Skeletal muscle satellite cell (primary cell): Measurements from ENCODE around the gene DNM3. TPM values are rescaled to one million over a fixed set of nuclear protein-coding genes. Genes with fewer than 3 reads are reported as not detected.
"Not testable (repeated sequence)": the region's sequence is repeated elsewhere in the genome, so short reads cannot be mapped to it uniquely, and the experiment has no call there.

Source experiments
- H3K27me3 ChIP-seq: 2 replicates; pipeline ENCODE4 v1.7.0; 2013; ENCODE audit warnings: low read length; ENCODE audit not compliant: control insufficient read depth, insufficient read depth
- H3K36me3 ChIP-seq: 2 replicates; pipeline ENCODE4 v1.7.0; 2013; ENCODE audit warnings: mild to moderate bottlenecking, control low read depth, low read length; ENCODE audit not compliant: insufficient read depth
- H3K4me1 ChIP-seq: 2 replicates; pipeline ENCODE4 v1.7.0; 2013; ENCODE audit warnings: low read length; ENCODE audit not compliant: control insufficient read depth, insufficient read depth
- H3K4me2 ChIP-seq: 2 replicates; pipeline ENCODE4 v1.7.0; 2013; ENCODE audit warnings: mild to moderate bottlenecking, low read length
- H3K4me3 ChIP-seq: 2 replicates; pipeline ENCODE4 v1.7.0; 2013; ENCODE audit warnings: low read length
- H3K9ac ChIP-seq: 2 replicates; pipeline ENCODE4 v1.7.0; 2013; ENCODE audit warnings: mild to moderate bottlenecking, low read depth, low read length, moderate library complexity
- H3K9me3 ChIP-seq: replicated peaks from 2 replicates; pipeline ENCODE4 v1.7.0; 2013; ENCODE audit warnings: mild to moderate bottlenecking, control low read depth, low read length
- total RNA-seq: library from RNA; depleted of rRNA; stranded (reverse); fragments of >200 nt; gene quantifications from 2 replicates; pipeline ENCODE4 v1.2.3, GENCODE V29; 2012; rRNA removed

Gene DNM3
- total RNA-seq: 0.87 and 1.8 TPM in 2 replicates

DNA sequence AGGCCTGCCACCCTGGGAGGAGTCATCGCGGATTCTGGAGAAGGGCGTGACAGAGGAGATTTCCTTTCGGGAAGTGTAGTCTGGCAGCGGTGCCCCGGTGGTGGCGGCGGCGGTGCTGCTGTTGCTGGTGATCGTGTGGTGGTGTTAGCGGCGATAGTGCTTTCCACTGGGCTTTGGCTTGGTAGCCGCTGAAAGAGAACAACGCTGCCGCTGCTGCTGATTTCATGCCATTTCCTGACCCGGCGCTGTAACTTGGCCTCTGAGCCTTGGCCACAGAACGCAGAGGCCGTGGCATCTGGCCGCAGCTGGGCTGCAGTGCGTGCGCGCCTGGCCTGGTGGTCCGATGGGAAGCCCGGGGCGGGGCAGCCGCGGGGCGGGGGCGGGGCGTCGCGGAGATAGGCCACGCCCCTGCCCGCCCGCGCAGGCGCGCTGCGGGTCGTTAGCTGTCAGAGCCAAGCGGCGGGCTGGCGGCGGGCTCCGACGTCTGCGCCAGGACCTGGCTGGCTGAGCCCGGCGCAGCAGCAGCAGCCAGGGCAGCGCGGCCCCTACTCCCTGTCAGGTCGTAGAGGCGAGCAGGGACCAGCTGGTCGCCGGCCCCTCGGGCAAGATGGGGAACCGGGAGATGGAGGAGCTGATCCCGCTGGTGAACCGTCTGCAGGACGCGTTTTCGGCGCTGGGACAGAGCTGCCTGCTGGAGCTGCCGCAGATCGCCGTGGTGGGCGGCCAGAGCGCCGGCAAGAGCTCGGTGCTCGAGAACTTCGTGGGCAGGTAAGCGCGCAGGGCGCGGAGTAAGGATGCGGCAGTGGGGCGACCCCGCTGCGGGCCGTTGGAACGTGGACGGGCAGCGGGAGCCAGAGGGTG is at the start of gene DNM3:
Gene DNM3 (plus strand): TSS at position 449 of the 861 bp plus-strand sequence. CDS start 159 bp downstream, at position 608.
- Histone ChIP-seq H3K9me3 (no peaks in the 10 kb centered on the region), H3K4me3 (peak within 1 kb of the TSS; percentile 87), H3K36me3 (no peaks in the 10 kb centered on the region), H3K9ac (peak within 1 kb of the TSS; percentile 74), H3K4me1 (peaks cover 7% of the 10 kb centered on the region), H3K4me2 (peak within 1 kb of the TSS; percentile 100), H3K27me3 (peaks cover 5% of the 10 kb centered on the region)

DNA sequence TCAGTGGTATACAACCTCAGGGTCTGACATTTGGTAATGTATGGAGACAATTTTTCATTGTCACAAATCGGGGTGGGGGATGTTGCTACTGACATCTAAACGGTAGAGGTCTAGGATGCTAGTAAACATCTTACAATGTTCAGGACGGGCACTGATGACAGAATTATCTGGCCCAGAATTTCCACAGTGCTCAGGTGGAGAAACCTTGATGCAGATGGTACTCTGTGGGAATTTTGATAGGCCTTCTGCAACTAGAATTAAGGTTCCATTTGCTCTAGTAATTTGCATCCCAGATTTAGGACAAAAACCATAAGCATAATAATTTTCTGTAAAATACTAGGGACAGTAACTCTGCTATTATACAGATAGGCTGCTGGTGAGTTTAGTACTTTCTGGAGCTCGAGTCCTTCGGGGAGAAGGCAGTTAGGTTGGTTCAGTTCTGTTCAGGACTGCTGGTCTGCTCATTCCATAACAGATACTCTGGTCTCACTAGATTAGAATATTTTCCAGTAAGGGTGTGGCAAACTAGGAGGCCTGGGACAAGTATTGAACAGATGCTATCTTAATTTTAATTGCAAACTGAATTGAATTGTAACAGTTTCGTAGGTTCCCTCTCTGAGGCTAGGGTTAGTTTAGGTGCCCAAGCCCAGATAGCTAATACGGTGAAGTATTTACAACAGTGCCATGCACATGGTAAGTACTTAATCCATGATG is 48.5 kb upstream of the DNM3 start:
- Histone ChIP-seq H3K36me3 (peaks cover 65% of the 10 kb centered on the region), H3K4me1 (peaks cover 31% of the 10 kb centered on the region), H3K4me2 (no peak overlapping the region), H3K27me3 (no peaks in the 10 kb centered on the region), H3K9ac (no peak overlapping the region), H3K9me3 (no peaks in the 10 kb centered on the region), H3K4me3 (no peak overlapping the region)

DNA sequence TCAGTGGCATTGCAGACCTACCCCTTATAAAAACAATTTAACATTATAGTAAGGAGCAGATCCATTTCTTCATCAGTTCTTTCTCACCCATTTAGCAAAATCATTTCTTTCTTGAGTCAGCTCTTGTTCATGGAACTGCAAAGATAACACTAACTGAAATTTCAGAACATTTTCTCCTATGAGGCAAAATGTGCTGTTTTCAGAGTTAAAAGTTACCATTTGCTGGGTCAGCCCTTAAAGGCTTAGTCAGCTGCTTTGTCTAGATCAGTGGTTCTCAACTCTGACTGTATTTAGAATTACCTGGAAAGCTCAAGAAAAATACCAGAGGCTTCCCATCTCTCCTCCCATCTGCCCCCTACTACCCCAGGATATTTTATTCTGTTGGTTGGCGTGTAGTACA is 47.7 kb upstream of the DNM3 start:
- no peaks in the 10 kb centered on the region for H3K27me3 ChIP-seq
- peaks cover 28% of the 10 kb centered on the region for H3K4me1 ChIP-seq
- H3K4me2 ChIP-seq: peak overlapping the region; percentile 53
- peak overlapping the region; percentile 23 for H3K4me3 ChIP-seq
- H3K9ac ChIP-seq: peak overlapping the region; percentile 51
- H3K36me3 ChIP-seq: peaks cover 57% of the 10 kb centered on the region
- no peaks in the 10 kb centered on the region for H3K9me3 ChIP-seq

DNA sequence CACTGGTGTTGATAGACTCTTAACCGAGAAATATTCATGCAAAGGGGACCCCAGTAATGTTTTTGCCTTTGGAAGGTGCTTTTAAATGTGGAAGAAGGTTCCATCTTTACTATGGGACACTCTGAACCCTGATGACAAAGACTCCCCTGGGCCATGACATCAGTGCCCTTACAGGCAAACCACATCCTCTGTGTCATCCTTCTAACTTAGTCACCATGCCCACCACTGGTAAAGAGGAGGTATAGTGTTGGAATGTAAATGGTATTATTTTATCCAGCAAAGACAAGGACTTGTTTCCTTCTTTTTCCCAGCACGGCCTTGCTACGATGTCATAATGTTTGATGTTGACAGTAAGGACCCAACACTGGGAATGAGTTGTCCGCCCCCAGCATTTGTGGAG is 47.2 kb upstream of the DNM3 start:
- H3K4me3 ChIP-seq: peak overlapping the region; percentile 23
- peaks cover 25% of the 10 kb centered on the region for H3K4me1 ChIP-seq
- H3K9ac ChIP-seq: peak overlapping the region; percentile 51
- H3K36me3 ChIP-seq: peaks cover 53% of the 10 kb centered on the region
- no peaks in the 10 kb centered on the region for H3K27me3 ChIP-seq
- no peaks in the 10 kb centered on the region for H3K9me3 ChIP-seq
- H3K4me2 ChIP-seq: peak overlapping the region; percentile 53

DNA sequence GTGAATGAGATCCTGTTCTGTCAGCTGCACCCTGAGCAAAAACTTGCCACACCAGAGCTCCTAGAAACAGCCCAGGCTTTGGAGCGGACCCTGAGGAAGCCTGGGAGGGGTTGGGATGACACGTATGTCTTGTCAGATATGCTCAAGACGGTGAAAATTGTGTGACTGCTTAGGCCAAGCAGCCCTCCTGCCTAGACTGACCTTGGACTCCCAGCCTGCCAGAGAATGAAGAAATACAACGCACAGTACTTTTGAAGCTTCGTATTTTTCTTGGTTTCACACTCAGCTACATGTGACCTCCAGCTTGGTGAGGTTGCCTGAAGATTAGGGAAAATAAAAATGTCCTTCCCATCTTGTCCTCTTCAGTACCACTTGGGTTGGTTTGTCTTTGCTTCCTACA is 44.7 kb upstream of the DNM3 start:
- H3K36me3 ChIP-seq: peaks cover 32% of the 10 kb centered on the region

DNA sequence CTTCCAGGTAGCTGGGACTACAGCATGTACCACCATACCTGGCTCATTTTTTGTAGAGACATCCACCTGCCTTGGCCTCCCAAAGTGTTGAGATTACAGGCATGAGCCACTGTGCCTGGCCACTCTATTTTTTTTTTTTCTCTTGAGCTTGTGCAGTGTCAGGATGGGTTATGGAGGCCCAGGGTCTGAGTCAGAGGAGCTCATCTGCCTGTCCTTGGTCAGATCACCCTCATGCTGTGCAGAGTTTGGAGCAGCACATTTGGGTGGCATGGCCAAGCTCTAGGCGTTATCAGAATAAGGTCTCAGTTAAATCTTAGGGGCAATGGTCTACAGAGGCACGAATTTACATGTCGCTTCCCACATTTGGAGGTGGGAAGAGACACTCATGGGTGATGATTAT is 43.0 kb upstream of the DNM3 start:
- Histone ChIP-seq H3K4me1 (peaks cover 18% of the 10 kb centered on the region), H3K4me2 (no peak overlapping the region), H3K4me3 (no peak overlapping the region), H3K36me3 (peaks cover 28% of the 10 kb centered on the region), H3K9ac (no peak overlapping the region), H3K9me3 (no peaks in the 10 kb centered on the region), H3K27me3 (no peaks in the 10 kb centered on the region)

More for the DNA sequence above, 44.7 kb upstream of the DNM3 start:
- Histone ChIP-seq H3K9me3 (no peaks in the 10 kb centered on the region), H3K9ac (no peak overlapping the region), H3K4me1 (peaks cover 24% of the 10 kb centered on the region), H3K4me3 (no peak overlapping the region), H3K4me2 (no peak overlapping the region), H3K27me3 (no peaks in the 10 kb centered on the region)

DNA sequence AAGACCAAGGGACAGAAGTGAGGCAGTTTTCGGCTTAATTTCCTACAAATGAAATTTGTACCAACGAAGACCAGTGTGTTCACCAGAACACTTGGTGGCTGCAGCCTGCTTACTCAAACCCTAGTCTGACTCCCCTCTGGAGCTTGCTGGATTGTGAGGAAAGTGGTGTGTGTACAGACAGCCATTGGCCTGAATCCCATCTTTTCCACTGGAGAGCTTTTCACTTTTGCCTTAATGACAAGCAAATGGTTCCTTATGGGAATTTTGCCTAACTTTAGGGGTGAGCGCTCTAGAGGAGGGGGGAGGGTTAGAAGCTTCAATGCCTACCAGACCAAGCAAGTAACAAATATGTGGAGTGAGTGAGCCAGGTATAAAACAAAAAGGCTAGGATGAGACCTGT is 42.5 kb upstream of the DNM3 start:
- Histone ChIP-seq H3K27me3 (no peaks in the 10 kb centered on the region), H3K9ac (no peak overlapping the region), H3K4me3 (no peak overlapping the region), H3K4me1 (peaks cover 13% of the 10 kb centered on the region), H3K4me2 (no peak overlapping the region), H3K36me3 (peaks cover 28% of the 10 kb centered on the region), H3K9me3 (no peaks in the 10 kb centered on the region)

DNA sequence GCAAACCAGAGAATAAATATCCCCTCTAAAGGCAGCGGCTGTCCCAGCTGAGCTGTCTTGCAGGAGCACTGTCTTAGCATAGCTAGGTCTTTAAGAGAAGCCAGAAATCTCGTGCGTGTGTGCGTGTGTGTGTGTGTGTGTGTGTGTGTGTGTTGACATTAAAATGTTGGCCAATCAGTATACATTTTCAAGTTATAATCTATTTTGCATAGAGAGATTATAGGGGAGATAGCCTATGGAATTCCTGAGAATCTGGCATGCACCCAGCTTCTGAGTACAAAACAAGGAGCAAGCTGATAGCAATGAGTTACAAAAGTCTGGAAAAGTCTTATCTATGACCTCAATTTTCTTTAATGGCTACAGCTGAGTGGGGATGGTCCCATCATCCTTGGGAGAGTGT is 42.1 kb upstream of the DNM3 start:
- Histone ChIP-seq H3K9ac (no peak overlapping the region), H3K27me3 (no peaks in the 10 kb centered on the region), H3K36me3 (peaks cover 28% of the 10 kb centered on the region), H3K9me3 (no peaks in the 10 kb centered on the region), H3K4me3 (no peak overlapping the region), H3K4me2 (no peak overlapping the region), H3K4me1 (peaks cover 9% of the 10 kb centered on the region)

DNA sequence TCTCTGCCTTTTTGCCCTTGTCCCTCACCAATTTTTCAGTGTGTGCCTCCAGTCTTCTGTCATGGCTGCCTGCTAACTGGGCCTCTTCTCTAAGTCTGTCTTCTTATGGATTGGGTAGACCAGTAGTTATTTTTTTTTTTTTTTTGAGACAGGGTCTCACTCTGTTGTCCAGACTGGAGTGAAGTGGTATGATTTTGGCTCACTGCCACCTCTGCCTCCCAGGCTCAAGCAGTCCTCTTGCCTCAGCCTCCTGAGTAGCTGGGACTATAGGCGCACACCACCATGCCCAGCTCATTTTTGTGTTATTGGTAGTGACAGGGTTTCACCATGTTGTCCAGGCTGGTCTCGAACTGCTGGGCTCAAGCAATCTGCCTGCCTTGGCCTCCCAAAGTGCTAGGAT is 41.6 kb upstream of the DNM3 start:
- not testable (repeated sequence) for H3K4me2 ChIP-seq, H3K9ac ChIP-seq, H3K9me3 ChIP-seq, H3K27me3 ChIP-seq, H3K4me3 ChIP-seq, H3K4me1 ChIP-seq
- peaks cover 28% of the 10 kb centered on the region for H3K36me3 ChIP-seq

DNA sequence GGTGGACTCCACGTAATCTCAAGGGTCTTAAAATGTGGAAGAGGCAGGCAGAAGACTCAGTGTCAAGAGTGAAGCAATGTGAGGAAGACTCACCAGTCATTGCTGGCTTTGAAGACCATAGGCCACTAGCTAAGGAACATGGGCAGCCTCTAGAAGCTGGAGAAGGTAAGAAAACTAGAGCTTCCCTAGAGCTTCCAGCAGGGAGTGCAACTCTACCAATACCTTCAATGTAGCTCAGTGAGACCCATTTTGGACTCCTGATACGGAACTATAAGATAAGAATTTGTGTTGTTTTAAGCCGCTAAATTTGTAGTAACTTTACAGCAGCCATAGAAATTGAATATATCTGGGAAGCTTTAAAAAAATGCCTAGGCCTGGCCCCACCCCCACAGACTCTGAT is 41.0 kb upstream of the DNM3 start:
- H3K4me2 ChIP-seq: no peak overlapping the region
- H3K9me3 ChIP-seq: no peaks in the 10 kb centered on the region
- H3K27me3 ChIP-seq: no peaks in the 10 kb centered on the region
- H3K36me3 ChIP-seq: peaks cover 23% of the 10 kb centered on the region
- no peak overlapping the region for H3K9ac ChIP-seq
- H3K4me1 ChIP-seq: no peaks in the 10 kb centered on the region
- H3K4me3 ChIP-seq: no peak overlapping the region

DNA sequence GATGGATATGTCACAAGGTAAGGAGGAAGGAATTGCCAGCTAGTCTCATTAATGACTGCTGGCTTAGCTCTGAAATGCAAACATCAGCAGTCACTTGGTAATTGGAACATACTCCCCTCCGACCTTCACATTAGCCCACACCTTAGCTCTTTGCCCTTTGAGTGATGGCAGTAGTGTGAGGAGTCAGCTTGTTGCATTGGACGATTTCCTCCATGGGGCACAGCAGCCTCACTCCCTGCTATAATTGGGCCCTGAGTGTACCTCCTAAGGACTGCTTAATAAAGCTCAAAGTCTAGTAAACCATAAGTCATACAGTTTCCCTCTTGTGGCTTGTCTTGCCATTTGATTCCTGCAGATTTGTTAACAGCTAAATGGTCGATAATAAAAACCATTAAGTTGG is 40.4 kb upstream of the DNM3 start:
- no peak overlapping the region for H3K9ac ChIP-seq
- H3K4me3 ChIP-seq: no peak overlapping the region
- no peak overlapping the region for H3K4me2 ChIP-seq
- peaks cover 18% of the 10 kb centered on the region for H3K36me3 ChIP-seq
- H3K27me3 ChIP-seq: no peaks in the 10 kb centered on the region
- no peaks in the 10 kb centered on the region for H3K4me1 ChIP-seq
- no peaks in the 10 kb centered on the region for H3K9me3 ChIP-seq
